Small intestine (tissue), 7 donors: ENCODE results near the gene TICAM2. TPM values are rescaled to one million over a fixed set of nuclear protein-coding genes. Genes with fewer than 3 reads are reported as not detected.

ENCODE experiments used
- DNase-seq, 2 donors: peaks; one replicate each; pipeline versions ENCODE4 v3.0.0 to v3.0.0-alpha.2; 2013
- FAIRE-seq: peaks from 2 replicates; lab custom pipeline; 2012; peaks lifted over from hg19 to GRCh38; lab: Jason Lieb, UNC
- H3K27ac ChIP-seq, 3 donors: one replicate each; pipeline ENCODE4 v1.5.1; 2013; ENCODE audit warnings: low read length in 2 of 3, mild to moderate bottlenecking in 2 of 3, control low read depth in 1 of 3, inconsistent platforms in 1 of 3, low read depth in 1 of 3, moderate library complexity in 1 of 3
- H3K27me3 ChIP-seq, 3 donors: one replicate each; pipeline ENCODE4 v1.6.1; 2013; ENCODE audit warnings: low read length in 3 of 3, inconsistent platforms in 1 of 3; ENCODE audit not compliant: control insufficient read depth in 3 of 3, insufficient read depth in 3 of 3
- H3K36me3 ChIP-seq, 3 donors: one replicate each; pipeline ENCODE4 v1.6.1; 2013; ENCODE audit warnings: low read length in 3 of 3, inconsistent platforms in 1 of 3, low read depth in 1 of 3, mild to moderate bottlenecking in 1 of 3, moderate library complexity in 1 of 3; ENCODE audit not compliant: control insufficient read depth in 3 of 3, insufficient read depth in 2 of 3
- H3K4me1 ChIP-seq, 3 donors: one replicate each; pipeline ENCODE4 v1.6.1; 2013; ENCODE audit warnings: low read length in 2 of 3, inconsistent platforms in 1 of 3, low read depth in 1 of 3, mild to moderate bottlenecking in 1 of 3, moderate library complexity in 1 of 3; ENCODE audit not compliant: control insufficient read depth in 3 of 3, insufficient read depth in 2 of 3
- H3K4me3 ChIP-seq, 3 donors: one replicate each; pipeline ENCODE4 v1.5.1; 2013; ENCODE audit warnings: low read length in 3 of 3, control low read depth in 1 of 3, inconsistent platforms in 1 of 3, low read depth in 1 of 3, mild to moderate bottlenecking in 1 of 3, moderate library complexity in 1 of 3
- H3K9me3 ChIP-seq, 2 donors: one replicate each; pipeline ENCODE4 v1.6.1; 2013; ENCODE audit warnings: low read depth in 1 of 2, low read length in 1 of 2; ENCODE audit not compliant: control insufficient read depth in 2 of 2, insufficient read depth in 1 of 2
- WGBS, 3 donors: extraction: QIAGEN DNeasy Blood & Tissue Kit; methylation state at CpG; one replicate each; pipeline ENCODE4 v1.1.7; 2013; 5-methylcytosine and 5-hydroxymethylcytosine counted together
- polyA plus RNA-seq, 4 donors: library from polyadenylated mRNA; stranded (reverse) in 3 of 4; unstranded in 1 of 4; fragments of 200-250 nt in 3 of 4; fragments of 120-200 nt in 1 of 4; gene quantifications; one replicate each; pipeline versions ENCODE4 v1.2.1 to v1.2.3, GENCODE V29; 2013
- donor health status: healthy with polysubstance abuse.
- donor health status: control.
- donor health status: control.
- donor health status: Bipolar disorder and iron deficiency.
- donor health status: healthy.

Gene TICAM2
- polyA plus RNA-seq, 4 donors: 0.27 to 2.2 (median 1.5) TPM

GRCh38 chr5:115575167-115576070, 26.9 kb downstream of the TICAM2 start:
- DNase-seq (no peak), FAIRE-seq (no peak)
- Histone ChIP-seq H3K9me3 (peaks cover 0 to 3% of the 10 kb centered on the region in 2 donors), H3K4me3 (no peak overlapping the region), H3K27ac (no peak overlapping the region), H3K27me3 (no peaks in the 10 kb centered on the region), H3K36me3 (no peaks in the 10 kb centered on the region), H3K4me1 (no peaks in the 10 kb centered on the region)
- 74 to 88% (median 85%) methylated on average over 5 of the region's 5 CpGs for WGBS, 3 donors

GRCh38 chr5:115573133-115573532, 29.1 kb downstream of the TICAM2 start:
- WGBS, 3 donors: 72 to 76% (median 76%) methylated on average over 2 of the region's 2 CpGs
- Histone ChIP-seq H3K4me3 (no peak overlapping the region), H3K36me3 (no peaks in the 10 kb centered on the region), H3K27me3 (no peaks in the 10 kb centered on the region), H3K9me3 (peaks cover 0 to 3% of the 10 kb centered on the region in 2 donors), H3K27ac (no peak overlapping the region), H3K4me1 (no peaks in the 10 kb centered on the region)
- DNase-seq (no peak), FAIRE-seq (no peak)

- H3K27ac ChIP-seq: no peak overlapping the region
- FAIRE-seq (no peak), DNase-seq (no peak)
- no peaks in the 10 kb centered on the region for H3K36me3 ChIP-seq
- no peaks in the 10 kb centered on the region for H3K4me1 ChIP-seq
- H3K9me3 ChIP-seq: no peaks in the 10 kb centered on the region
- H3K27me3 ChIP-seq: no peaks in the 10 kb centered on the region
- 87 to 91% (median 87%) methylated on average over 5 of the region's 5 CpGs for WGBS, 3 donors
- H3K4me3 ChIP-seq: no peak overlapping the region
Observed at GRCh38 chr5:115571441-115571878, 30.8 kb downstream of the TICAM2 start.

- Histone ChIP-seq H3K9me3 (no peaks in the 10 kb centered on the region), H3K27ac (no peak overlapping the region), H3K27me3 (no peaks in the 10 kb centered on the region), H3K4me1 (peaks cover 0 to 8% (median 0%) of the 10 kb centered on the region in 3 donors), H3K4me3 (no peak overlapping the region), H3K36me3 (no peaks in the 10 kb centered on the region)
- DNase-seq (no peak), FAIRE-seq (no peak)
- WGBS, 3 donors: 76 to 89% (median 87%) methylated on average over 1 of the region's 1 CpG
Observed at GRCh38 chr5:115568668-115569067, 33.6 kb downstream of the TICAM2 start.

- 90 to 97% (median 92%) methylated on average over 2 of the region's 2 CpGs for WGBS, 3 donors
- H3K36me3 ChIP-seq: no peaks in the 10 kb centered on the region
- FAIRE-seq: no peak
Observed at GRCh38 chr5:115565233-115565632, 37.0 kb downstream of the TICAM2 start.

GRCh38 chr5:115561176-115561575, 41.1 kb downstream of the TICAM2 start:
- Histone ChIP-seq H3K9me3 (no peaks in the 10 kb centered on the region), H3K36me3 (no peaks in the 10 kb centered on the region), H3K27ac (no peak overlapping the region), H3K4me1 (peaks cover 0 to 8% (median 0%) of the 10 kb centered on the region in 3 donors), H3K4me3 (no peak overlapping the region), H3K27me3 (no peaks in the 10 kb centered on the region)
- 90 to 92% (median 91%) methylated on average over 3 of the region's 3 CpGs for WGBS, 3 donors
- DNase-seq: no peak
- no peak for FAIRE-seq

More at GRCh38 chr5:115565233-115565632, 37.0 kb downstream of the TICAM2 start:
- DNase-seq: no peak
- Histone ChIP-seq H3K27me3 (no peaks in the 10 kb centered on the region), H3K4me3 (no peak overlapping the region), H3K9me3 (no peaks in the 10 kb centered on the region), H3K27ac (no peak overlapping the region), H3K4me1 (peaks cover 0 to 8% (median 0%) of the 10 kb centered on the region in 3 donors)

GRCh38 chr5:115559524-115559923, 42.8 kb downstream of the TICAM2 start:
- H3K27me3 ChIP-seq: no peaks in the 10 kb centered on the region
- no peaks in the 10 kb centered on the region for H3K36me3 ChIP-seq
- H3K27ac ChIP-seq: no peak overlapping the region
- H3K4me3 ChIP-seq: no peak overlapping the region
- FAIRE-seq (no peak), DNase-seq (no peak)
- H3K4me1 ChIP-seq: no peaks in the 10 kb centered on the region
- no peaks in the 10 kb centered on the region for H3K9me3 ChIP-seq

- DNase-seq (no peak), FAIRE-seq (no peak)
- WGBS, 3 donors: 40 to 65% (median 48%) methylated on average over 4 of the region's 4 CpGs
Observed at GRCh38 chr5:115558388-115558956, 43.8 kb downstream of the TICAM2 start.

More at GRCh38 chr5:115558388-115558956, 43.8 kb downstream of the TICAM2 start:
- no peaks in the 10 kb centered on the region for H3K9me3 ChIP-seq
- H3K27me3 ChIP-seq: no peaks in the 10 kb centered on the region
- no peak overlapping the region for H3K27ac ChIP-seq
- H3K4me3 ChIP-seq: no peak overlapping the region
- no peaks in the 10 kb centered on the region for H3K4me1 ChIP-seq
- no peaks in the 10 kb centered on the region for H3K36me3 ChIP-seq
